Heart left ventricle (tissue), 16 donors: ENCODE measurements around the gene NKD1. TPM values are rescaled to one million over a fixed set of nuclear protein-coding genes. Genes with fewer than 3 reads are reported as not detected.
"Not testable (repeated sequence)": the region's sequence is repeated elsewhere in the genome, so short reads cannot be mapped to it uniquely, and the experiment has no call there.

ENCODE experiments used
- ATAC-seq, 4 donors: fragments of 200-7000 bp; cut with Tn5 transposase; one replicate each; pipeline ENCODE4 v1.9.1; 2020 to 2022; ENCODE audit warnings: moderate library complexity in 4 of 4, mild to moderate bottlenecking in 3 of 4, moderate number of reproducible peaks in 1 of 4
- DNase-seq, 5 donors: peaks; one replicate each; pipeline ENCODE4 v3.0.0-alpha.2; 2020
- H3K27ac ChIP-seq, 12 donors: fragments of 200-600 bp; sonication (generic) in 4 of 12; one replicate each; pipeline versions ENCODE4 v1.5.0 to v1.8.0; 2016 to 2022; ENCODE audit warnings: mild to moderate bottlenecking in 2 of 12
- H3K27me3 ChIP-seq, 9 donors: fragments of 200-600 bp; sonication (generic) in 2 of 9; one replicate each; pipeline versions ENCODE4 v1.5.1 to v1.8.0; 2016 to 2022; ENCODE audit warnings: mild to moderate bottlenecking in 3 of 9
- H3K36me3 ChIP-seq, 9 donors: fragments of 200-600 bp; sonication (generic) in 2 of 9; one replicate each; pipeline versions ENCODE4 v1.5.0 to v1.8.0; 2018 to 2022; ENCODE audit warnings: mild to moderate bottlenecking in 2 of 9
- H3K4me1 ChIP-seq, 12 donors: fragments of 200-600 bp; sonication (generic) in 4 of 12; one replicate each; pipeline versions ENCODE4 v1.5.0 to v1.8.0; 2016 to 2022; ENCODE audit warnings: mild to moderate bottlenecking in 3 of 12
- H3K4me3 ChIP-seq, 12 donors: fragments of 200-600 bp; sonication (generic) in 4 of 12; one replicate each; pipeline versions ENCODE4 v1.5.0 to v1.8.0; 2017 to 2022; ENCODE audit warnings: mild to moderate bottlenecking in 9 of 12, moderate library complexity in 4 of 12
- H3K9me3 ChIP-seq, 12 donors: fragments of 200-600 bp; sonication (generic) in 4 of 12; one replicate each; pipeline versions ENCODE4 v1.5.0 to v1.8.0; 2016 to 2022; ENCODE audit warnings: mild to moderate bottlenecking in 1 of 12
- POLR2A ChIP-seq, 2 donors: fragments of 450-650 bp; IDR thresholded peaks; one replicate each; pipeline ENCODE4 v1.6.1; 2017; ENCODE audit warnings: antibody characterized with exemption in 2 of 2, mild to moderate bottlenecking in 2 of 2, moderate library complexity in 2 of 2
- WGBS, 4 donors: extraction: QIAGEN DNeasy Blood & Tissue Kit in 2 of 4; methylation state at CpG; one replicate each; pipeline versions ENCODE4 v1.1.5 to v1.1.7; 2013 to 2018; 5-methylcytosine and 5-hydroxymethylcytosine counted together
- intact Hi-C, 10 donors: fragments of 100-400 bp; cut with DNase I; formaldehyde crosslinking; loops; one replicate each; pipeline versions ENCODE4 v1.11.1 to v1.14.2; 2022
- polyA plus RNA-seq, 2 donors: library from polyadenylated mRNA; stranded (reverse); fragments of 200-250 nt; gene quantifications; one replicate each; pipeline ENCODE4 v1.2.3, GENCODE V29; 2013
- total RNA-seq, 9 donors: library from RNA; depleted of rRNA in 2 of 9; stranded (reverse); fragments of >200 nt in 2 of 9; fragmentation: NEBNext Ultra II Directional in 3 of 9; extraction: Animal tissue kit (Norgen Biotek cat#: 25700) in 3 of 9; gene quantifications; one replicate each; pipeline versions ENCODE4 v1.1.0 to v1.2.4, GENCODE V29; 2016 to 2023
- TF ChIP-seq, protein P1 (sequence below), 12 donors: fragments of 200-600 bp; sonication (generic) in 4 of 12; IDR thresholded peaks; one replicate each; pipeline versions ENCODE4 v1.5.0 to v1.8.0; 2018 to 2022; ENCODE audit warnings: antibody characterized with exemption in 12 of 12, mild to moderate bottlenecking in 5 of 12
- donor health status: ischemic (EF 13 %, LVEDD 7.1; RV severe dilation, severe dysfunction).
- donor health status: healthy with polysubstance abuse.
- donor health status: DM: no; HTN: yes; CAD: no.
- donor health status: DM: no; HTN: no; CAD: no.
- donor health status: ischemic (EF 25% LVEDD 6.9; RV normal size, moderate dysfunction).
- donor health status: ischemic (EF 25% LVEDD 5.7; RV mildly dilated, moderate dysfunction).
- donor health status: healthy.
- donor health status: DM: yes; HTN: yes; CAD: no.
- donor health status: ischemic (EF 35%, LVEDD 5.7; RV mildly dilated, moderate dysfunction).
- donor health status: nonischemic (EF 11% LVEDD 7.7; RV severe dilation, severe dysfunction).
- donor health status: DM: yes; HTN: yes; CAD: no.
- donor health status: PGD.
- donor health status: ischemic (EF 29% LVEDD 5.4; RV normal size, mild dysfunction).
- donor health status: nonischemic (EF 23%, LVEDD 6.1; RV moderate dilation, normal function).

The NKD1 gene
- total and polyA plus RNA-seq, 11 donors, result 0.05 to 1.0 (median 0.26) TPM

DNA sequence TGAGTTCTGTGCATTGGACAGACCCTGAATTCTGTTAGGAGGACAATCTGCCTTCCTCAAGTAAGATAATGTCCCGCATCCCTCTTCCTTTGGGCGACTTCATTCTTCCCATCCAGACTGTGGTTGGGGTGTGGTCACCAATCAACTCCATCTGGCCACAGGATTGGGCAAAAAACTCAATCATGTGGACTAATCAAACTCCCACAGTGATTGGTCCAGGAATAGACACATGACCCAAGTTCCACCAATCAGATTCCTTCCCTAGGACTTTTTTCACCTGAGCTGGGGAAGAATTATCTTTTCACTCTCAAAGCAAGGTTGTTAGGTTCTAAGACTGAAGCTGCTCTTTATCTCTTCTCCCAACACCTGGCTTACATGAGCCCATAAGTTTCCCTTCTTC is 13.2 kb upstream of the NKD1 start:
- Histone ChIP-seq H3K4me1 (no peaks in the 10 kb centered on the region), H3K9me3 (peaks cover 0 to 9% (median 0%) of the 10 kb centered on the region in 12 donors), H3K36me3 (no peaks in the 10 kb centered on the region), H3K4me3 (no peak overlapping the region), H3K27me3 (peaks cover 0 to 4% (median 0%) of the 10 kb centered on the region in 9 donors), H3K27ac (no peak overlapping the region)
- ATAC-seq (no peak), DNase-seq (peak in 1 of 5 donors; percentile 3)
- WGBS, 4 donors, result 85 to 88% (median 87%) methylated on average over 2 of the region's 2 CpGs
- intact Hi-C loops, result no loop called here
- TF ChIP-seq, protein P1, sequence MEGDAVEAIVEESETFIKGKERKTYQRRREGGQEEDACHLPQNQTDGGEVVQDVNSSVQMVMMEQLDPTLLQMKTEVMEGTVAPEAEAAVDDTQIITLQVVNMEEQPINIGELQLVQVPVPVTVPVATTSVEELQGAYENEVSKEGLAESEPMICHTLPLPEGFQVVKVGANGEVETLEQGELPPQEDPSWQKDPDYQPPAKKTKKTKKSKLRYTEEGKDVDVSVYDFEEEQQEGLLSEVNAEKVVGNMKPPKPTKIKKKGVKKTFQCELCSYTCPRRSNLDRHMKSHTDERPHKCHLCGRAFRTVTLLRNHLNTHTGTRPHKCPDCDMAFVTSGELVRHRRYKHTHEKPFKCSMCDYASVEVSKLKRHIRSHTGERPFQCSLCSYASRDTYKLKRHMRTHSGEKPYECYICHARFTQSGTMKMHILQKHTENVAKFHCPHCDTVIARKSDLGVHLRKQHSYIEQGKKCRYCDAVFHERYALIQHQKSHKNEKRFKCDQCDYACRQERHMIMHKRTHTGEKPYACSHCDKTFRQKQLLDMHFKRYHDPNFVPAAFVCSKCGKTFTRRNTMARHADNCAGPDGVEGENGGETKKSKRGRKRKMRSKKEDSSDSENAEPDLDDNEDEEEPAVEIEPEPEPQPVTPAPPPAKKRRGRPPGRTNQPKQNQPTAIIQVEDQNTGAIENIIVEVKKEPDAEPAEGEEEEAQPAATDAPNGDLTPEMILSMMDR (IDR thresholded peaks at IDR 0.05), result no peak
- TF ChIP-seq POLR2A (IDR thresholded peaks at IDR 0.05), result no peak

DNA sequence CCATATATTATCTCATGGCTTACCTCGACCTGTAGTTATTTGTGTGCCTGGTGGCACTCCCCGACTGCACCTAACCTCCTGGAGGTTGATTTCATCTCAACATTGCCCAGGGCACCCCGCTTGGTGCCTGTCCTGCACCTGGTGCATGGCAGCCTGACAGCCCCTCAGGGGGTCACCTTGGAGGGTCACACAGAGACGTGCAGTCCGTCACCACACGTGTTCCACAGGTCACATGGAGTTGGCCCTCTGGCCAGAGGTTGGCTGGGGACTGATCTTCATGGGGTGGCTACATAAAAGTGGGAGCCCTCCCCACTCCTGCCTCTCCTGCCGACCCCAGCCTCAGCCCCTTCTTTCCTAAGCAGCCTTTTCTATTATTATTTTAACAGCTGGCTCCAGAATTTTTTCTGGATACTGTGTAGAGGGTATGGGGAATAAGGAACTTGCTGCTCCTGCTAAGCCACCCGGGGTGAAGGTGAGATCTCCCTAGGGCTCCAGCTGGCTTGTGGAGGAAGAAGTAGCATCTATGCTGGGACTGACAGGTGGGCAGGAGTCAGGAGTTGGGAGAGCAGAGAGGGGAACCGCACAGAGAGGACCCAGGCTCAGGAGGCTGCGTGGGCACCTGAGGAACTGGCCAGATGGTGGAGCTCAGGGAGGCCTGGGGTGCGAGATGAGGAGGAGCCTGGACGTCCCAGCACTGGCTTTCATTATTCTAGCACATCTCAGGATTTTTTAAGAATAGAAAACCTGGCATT is 12.5 kb upstream of the NKD1 start:
- ATAC-seq, result no peak

DNA sequence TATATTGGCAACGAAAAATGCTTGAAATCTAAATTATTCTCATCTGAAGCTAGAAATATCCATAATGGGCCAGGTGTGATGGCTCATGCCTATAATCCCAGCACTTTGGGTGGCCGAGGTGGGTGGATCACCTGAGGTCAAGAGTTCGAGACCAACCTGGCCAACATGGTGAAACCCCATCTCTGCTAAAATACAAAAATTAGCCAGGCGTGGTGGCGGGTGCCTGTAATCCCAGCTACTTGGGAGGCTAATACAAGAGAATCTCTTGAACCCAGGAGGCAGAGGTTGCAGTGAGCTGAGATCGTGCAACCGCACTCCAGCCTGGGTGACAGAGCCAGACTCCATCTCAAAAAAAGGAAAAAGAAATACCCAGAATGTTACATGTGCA is 11.9 kb upstream of the NKD1 start:
- H3K27ac ChIP-seq, H3K4me1 ChIP-seq, H3K36me3 ChIP-seq, DNase-seq, ATAC-seq, H3K4me3 ChIP-seq, intact Hi-C loops, H3K9me3 ChIP-seq, H3K27me3 ChIP-seq: not testable (repeated sequence)
- WGBS, 4 donors, result 81 to 93% (median 85%) methylated on average over 7 of the region's 7 CpGs

More for the DNA sequence above, 12.5 kb upstream of the NKD1 start:
- no peak overlapping the region for H3K27ac ChIP-seq
- H3K36me3 ChIP-seq, result no peaks in the 10 kb centered on the region
- H3K27me3 ChIP-seq, result peaks cover 0 to 4% (median 0%) of the 10 kb centered on the region in 9 donors
- DNase-seq, result peak in 1 of 5 donors; percentile 6
- H3K4me3 ChIP-seq, result no peak overlapping the region
- intact Hi-C loops, result no loop called here
- peaks cover 0 to 1% (median 0%) of the 10 kb centered on the region in 12 donors for H3K9me3 ChIP-seq
- WGBS, 4 donors, result 81 to 88% (median 85%) methylated on average over 12 of the region's 12 CpGs
- H3K4me1 ChIP-seq, result no peaks in the 10 kb centered on the region
- TF ChIP-seq, protein P1 (IDR thresholded peaks at IDR 0.05), result no peak
- TF ChIP-seq POLR2A (IDR thresholded peaks at IDR 0.05), result no peak

DNA sequence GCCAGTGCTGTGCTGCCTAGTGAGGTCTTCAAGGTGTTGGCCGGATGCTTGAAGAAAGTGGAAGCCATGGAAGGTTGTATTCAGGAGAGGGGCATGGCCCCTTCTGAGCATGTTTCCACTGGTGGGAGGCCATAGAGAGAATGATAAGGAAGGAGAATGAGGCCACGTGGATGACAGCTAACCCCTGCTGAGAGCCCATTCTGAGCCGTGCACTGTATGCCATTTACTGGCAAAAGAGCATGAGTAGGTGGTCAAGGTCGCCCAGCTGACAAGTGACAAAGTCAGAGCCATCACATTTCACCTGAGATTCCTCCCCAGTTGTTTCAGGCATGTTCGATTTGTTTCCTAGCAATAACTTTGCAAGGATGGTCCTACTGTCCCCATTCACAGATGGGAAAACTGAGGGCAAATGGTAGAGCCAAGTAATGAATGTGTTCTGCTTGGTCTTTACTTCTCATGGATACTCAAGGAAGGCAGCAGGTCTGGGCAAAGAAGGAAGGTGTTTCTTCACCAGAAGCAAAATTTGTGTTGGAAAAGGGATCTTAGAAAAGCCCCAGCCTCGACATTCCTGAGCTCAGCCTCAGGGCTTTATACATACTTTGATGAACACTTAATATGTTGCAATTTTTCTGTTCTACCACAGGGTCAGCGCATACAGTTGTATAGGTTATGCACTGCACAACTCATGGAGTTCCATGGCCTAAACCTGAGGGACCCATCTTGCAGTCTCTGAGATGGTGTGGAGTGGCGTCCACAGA is 10.5 kb upstream of the NKD1 start:
- ATAC-seq, result no peak
- H3K36me3 ChIP-seq, result no peaks in the 10 kb centered on the region
- no peaks in the 10 kb centered on the region for H3K9me3 ChIP-seq
- H3K27me3 ChIP-seq, result peaks cover 0 to 4% (median 0%) of the 10 kb centered on the region in 9 donors
- no peak overlapping the region for H3K4me3 ChIP-seq
- WGBS, 4 donors, result 76 to 81% (median 80%) methylated on average over 8 of the region's 8 CpGs
- intact Hi-C loops, result no loop called here
- no peaks in the 10 kb centered on the region for H3K4me1 ChIP-seq
- TF ChIP-seq, protein P1 (IDR thresholded peaks at IDR 0.05), result no peak
- TF ChIP-seq POLR2A (IDR thresholded peaks at IDR 0.05), result no peak
- H3K27ac ChIP-seq, result no peak overlapping the region
- no peak for DNase-seq
